ENCODE data around the gene ZNF124. TPM values are rescaled to one million over a fixed set of nuclear protein-coding genes. Genes with fewer than 3 reads are reported as not detected.
"Not testable (repeated sequence)": the region's sequence is repeated elsewhere in the genome, so short reads cannot be mapped to it uniquely, and the experiment has no call there.

The ZNF124 gene
- total RNA-seq = 10 to 100 TPM; 16.2 to 25.9 TPM

GRCh38 chr1:247171875-247172563 lies at the start of gene ZNF124:
Gene ZNF124 (minus strand): TSS chr1:247172020. CDS start chr1:247171877, 143 bp downstream.
- not testable (repeated sequence) for H3K9me3 Mint-ChIP-seq; H3K4me3 Mint-ChIP-seq; DNase-seq (ENCODE audit: low spot score); H3K27me3 Mint-ChIP-seq; H3K27ac Mint-ChIP-seq
- peaks cover 16% of the 10 kb centered on the region for H3K36me3 Mint-ChIP-seq
- H3K4me1 Mint-ChIP-seq (ENCODE audit: low read depth in 2 of 2) = peaks cover 15 to 21% of the 10 kb centered on the region in 2 donors
- peak; percentile 99 for ATAC-seq

GRCh38 chr1:247220280-247220679 lies 48.5 kb upstream of the ZNF124 start:
- ATAC-seq; H3K9me3 Mint-ChIP-seq; H3K4me3 Mint-ChIP-seq; H3K4me1 Mint-ChIP-seq (ENCODE audit: low read depth in 2 of 2); DNase-seq (ENCODE audit: low spot score); H3K27ac Mint-ChIP-seq: not testable (repeated sequence)
- peaks cover 27 to 46% of the 10 kb centered on the region in 2 donors for H3K27me3 Mint-ChIP-seq
- peaks cover 19% of the 10 kb centered on the region for H3K36me3 Mint-ChIP-seq

- DNase-seq (ENCODE audit: low spot score) (no peak), ATAC-seq (no peak)
- Mint-ChIP-seq H3K4me3 (no peak overlapping the region), H3K36me3 (peaks cover 4% of the 10 kb centered on the region), H3K9me3 (no peaks in the 10 kb centered on the region), H3K27ac (no peak overlapping the region), H3K27me3 (peaks cover 24 to 30% of the 10 kb centered on the region in 2 donors), H3K4me1 (ENCODE audit: low read depth in 2 of 2) (peaks cover 0 to 4% of the 10 kb centered on the region in 2 donors)
These were observed 46.4 kb upstream of the ZNF124 start for GRCh38 chr1:247218121-247218651.

- ATAC-seq (no peak), DNase-seq (ENCODE audit: low spot score) (no peak)
- no peaks in the 10 kb centered on the region for H3K9me3 Mint-ChIP-seq
- H3K36me3 Mint-ChIP-seq = no peaks in the 10 kb centered on the region
- no peak overlapping the region for H3K27ac Mint-ChIP-seq
- H3K27me3 Mint-ChIP-seq = peaks cover 14 to 19% of the 10 kb centered on the region in 2 donors
- peaks cover 3 to 13% of the 10 kb centered on the region in 2 donors for H3K4me1 Mint-ChIP-seq (ENCODE audit: low read depth in 2 of 2)
- no peak overlapping the region for H3K4me3 Mint-ChIP-seq
These were observed 44.4 kb upstream of the ZNF124 start for GRCh38 chr1:247216261-247216660.

GRCh38 chr1:247212627-247213617 lies 41.1 kb upstream of the ZNF124 start:
- Mint-ChIP-seq H3K4me3 (no peak overlapping the region), H3K27ac (peak overlapping the region; percentile 34 to 94), H3K36me3 (peaks cover 6% of the 10 kb centered on the region), H3K27me3 (peaks cover 9 to 12% of the 10 kb centered on the region in 2 donors), H3K9me3 (no peaks in the 10 kb centered on the region), H3K4me1 (ENCODE audit: low read depth in 2 of 2) (peaks cover 19 to 34% of the 10 kb centered on the region in 2 donors)
- ATAC-seq = no peak
- DNase-seq (ENCODE audit: low spot score) = no peak

GRCh38 chr1:247212012-247212411 lies 40.2 kb upstream of the ZNF124 start:
- peaks cover 9% of the 10 kb centered on the region for H3K36me3 Mint-ChIP-seq
- H3K4me3 Mint-ChIP-seq = no peak overlapping the region
- H3K4me1 Mint-ChIP-seq (ENCODE audit: low read depth in 2 of 2) = peaks cover 28 to 43% of the 10 kb centered on the region in 2 donors
- DNase-seq (ENCODE audit: low spot score) (no peak), ATAC-seq (no peak)
- H3K9me3 Mint-ChIP-seq = no peaks in the 10 kb centered on the region
- H3K27me3 Mint-ChIP-seq = peaks cover 8 to 9% of the 10 kb centered on the region in 2 donors
- peak overlapping the region; percentile 34 to 94 for H3K27ac Mint-ChIP-seq

GRCh38 chr1:247211339-247211738 lies 39.5 kb upstream of the ZNF124 start:
- H3K4me1 Mint-ChIP-seq (ENCODE audit: low read depth in 2 of 2) = peaks cover 29 to 44% of the 10 kb centered on the region in 2 donors

GRCh38 chr1:247210376-247211117 lies 38.7 kb upstream of the ZNF124 start:
- peak; percentile 99 to 100 for ATAC-seq
- peak; percentile 98 for DNase-seq (ENCODE audit: low spot score)
- Mint-ChIP-seq H3K36me3 (peaks cover 9% of the 10 kb centered on the region), H3K4me1 (ENCODE audit: low read depth in 2 of 2) (peaks cover 37 to 51% of the 10 kb centered on the region in 2 donors), H3K27me3 (peaks cover 0 to 3% of the 10 kb centered on the region in 2 donors), H3K9me3 (no peaks in the 10 kb centered on the region), H3K27ac (peak overlapping the region; percentile 89 to 94), H3K4me3 (peak overlapping the region; percentile 92)

More at GRCh38 chr1:247211339-247211738, 39.5 kb upstream of the ZNF124 start:
- Mint-ChIP-seq H3K27me3 (peaks cover 5 to 7% of the 10 kb centered on the region in 2 donors), H3K27ac (peak overlapping the region; percentile 34 to 94), H3K4me3 (no peak overlapping the region), H3K36me3 (peaks cover 9% of the 10 kb centered on the region), H3K9me3 (no peaks in the 10 kb centered on the region)
- DNase-seq (ENCODE audit: low spot score) (no peak), ATAC-seq (no peak)

GRCh38 chr1:247210062-247210375 lies 38.2 kb upstream of the ZNF124 start:
- Mint-ChIP-seq H3K9me3 (no peaks in the 10 kb centered on the region), H3K4me3 (peak overlapping the region; percentile 92), H3K36me3 (peaks cover 9% of the 10 kb centered on the region), H3K27me3 (peaks cover 0 to 2% of the 10 kb centered on the region in 2 donors), H3K27ac (peak overlapping the region; percentile 89 to 94), H3K4me1 (ENCODE audit: low read depth in 2 of 2) (peaks cover 37 to 51% of the 10 kb centered on the region in 2 donors)
- DNase-seq (ENCODE audit: low spot score) = no peak
- no peak for ATAC-seq

- Mint-ChIP-seq H3K4me1 (ENCODE audit: low read depth in 2 of 2) (peaks cover 37 to 51% of the 10 kb centered on the region in 2 donors), H3K27ac (peak overlapping the region; percentile 89 to 94), H3K4me3 (peak overlapping the region; percentile 92), H3K27me3 (no peaks in the 10 kb centered on the region), H3K9me3 (no peaks in the 10 kb centered on the region), H3K36me3 (peaks cover 9% of the 10 kb centered on the region)
- ATAC-seq (no peak), DNase-seq (ENCODE audit: low spot score) (no peak)
These were observed 37.6 kb upstream of the ZNF124 start for GRCh38 chr1:247209396-247209795.

- Mint-ChIP-seq H3K27me3 (no peaks in the 10 kb centered on the region), H3K36me3 (peaks cover 27% of the 10 kb centered on the region)
These were observed 32.4 kb upstream of the ZNF124 start for GRCh38 chr1:247204177-247204647.

GRCh38 chr1:247198781-247199180 lies 27.0 kb upstream of the ZNF124 start:
- Mint-ChIP-seq H3K4me1 (ENCODE audit: low read depth in 2 of 2) (peaks cover 15 to 24% of the 10 kb centered on the region in 2 donors), H3K36me3 (peaks cover 66% of the 10 kb centered on the region), H3K27ac (no peak overlapping the region), H3K4me3 (no peak overlapping the region), H3K9me3 (peaks cover 2% of the 10 kb centered on the region), H3K27me3 (no peaks in the 10 kb centered on the region)
- no peak for ATAC-seq
- no peak for DNase-seq (ENCODE audit: low spot score)

More at GRCh38 chr1:247204177-247204647, 32.4 kb upstream of the ZNF124 start:
- DNase-seq (ENCODE audit: low spot score) (no peak), ATAC-seq (no peak)
- H3K4me1 Mint-ChIP-seq (ENCODE audit: low read depth in 2 of 2) = peaks cover 44 to 52% of the 10 kb centered on the region in 2 donors
- H3K9me3 Mint-ChIP-seq = no peaks in the 10 kb centered on the region
- no peak overlapping the region for H3K27ac Mint-ChIP-seq
- no peak overlapping the region for H3K4me3 Mint-ChIP-seq

- peaks cover 90% of the 10 kb centered on the region for H3K36me3 Mint-ChIP-seq
- H3K4me3 Mint-ChIP-seq = no peak overlapping the region
- H3K4me1 Mint-ChIP-seq (ENCODE audit: low read depth in 2 of 2) = peaks cover 0 to 4% of the 10 kb centered on the region in 2 donors
- no peak overlapping the region for H3K27ac Mint-ChIP-seq
- H3K9me3 Mint-ChIP-seq = peaks cover 18% of the 10 kb centered on the region
- no peak for ATAC-seq
- DNase-seq (ENCODE audit: low spot score) = no peak
- H3K27me3 Mint-ChIP-seq = no peaks in the 10 kb centered on the region
These were observed 22.1 kb upstream of the ZNF124 start for GRCh38 chr1:247193958-247194357.
